SK-N-SH treated with all-trans-retinoic acid at 6 μM for 48 hours (cell line): ENCODE results near the gene CCDC124.

Experiments
- ATAC-seq: fragments of 200-7000 bp; cut with Tn5 transposase; 3 replicates; pipeline ENCODE4 v1.9.1; 2020; ENCODE audit warnings: mild to moderate bottlenecking, moderate library complexity
- CSDC2 ChIP-seq: fragments of 250-450 bp; sonication (Bioruptor Pico); IDR thresholded peaks from 2 replicates; pipeline ENCODE4 v1.5.0; 2020; ENCODE audit warnings: mild to moderate bottlenecking, moderate library complexity
- CSRNP3 ChIP-seq: fragments of 250-450 bp; sonication (Bioruptor Pico); IDR thresholded peaks from 2 replicates; pipeline ENCODE4 v1.5.1; 2021; ENCODE audit warnings: mild to moderate bottlenecking, moderate library complexity
- ESRRG ChIP-seq: fragments of 250-450 bp; sonication (Bioruptor Pico); IDR thresholded peaks from 2 replicates; pipeline ENCODE4 v1.6.1; 2021; ENCODE audit warnings: mild to moderate bottlenecking
- GLIS3 ChIP-seq: fragments of 250-450 bp; sonication (Bioruptor Pico); IDR thresholded peaks from 2 replicates; pipeline ENCODE4 v1.5.0; 2020; ENCODE audit warnings: mild to moderate bottlenecking, moderate library complexity
- PPARA ChIP-seq: fragments of 250-450 bp; sonication (Bioruptor Pico); IDR thresholded peaks from 2 replicates; pipeline ENCODE4 v1.5.0; 2020; ENCODE audit warnings: mild to moderate bottlenecking, borderline replicate concordance
- RARB ChIP-seq: fragments of 250-450 bp; sonication (Bioruptor Pico); IDR thresholded peaks from 2 replicates; pipeline ENCODE4 v1.8.0; 2021; ENCODE audit warnings: mild to moderate bottlenecking, moderate library complexity
- SNAI2 ChIP-seq: fragments of 250-450 bp; sonication (Bioruptor Pico); IDR thresholded peaks from 2 replicates; pipeline ENCODE4 v1.5.0; 2020; ENCODE audit warnings: mild to moderate bottlenecking, moderate library complexity
- TOX ChIP-seq: fragments of 250-450 bp; sonication (Bioruptor Pico); IDR thresholded peaks from 2 replicates; pipeline ENCODE4 v1.8.0; 2021; ENCODE audit warnings: mild to moderate bottlenecking, moderate library complexity, borderline replicate concordance
- TSHZ2 ChIP-seq: fragments of 250-450 bp; sonication (Bioruptor Pico); IDR thresholded peaks from 2 replicates; pipeline ENCODE4 v1.5.0; 2020; ENCODE audit warnings: mild to moderate bottlenecking, moderate library complexity
- ZC3H10 ChIP-seq: fragments of 250-450 bp; sonication (Bioruptor Pico); IDR thresholded peaks from 2 replicates; pipeline ENCODE4 v1.5.1; 2021; ENCODE audit warnings: mild to moderate bottlenecking, moderate library complexity
- ZFP3 ChIP-seq: fragments of 250-450 bp; sonication (Bioruptor Pico); IDR thresholded peaks from 2 replicates; pipeline ENCODE4 v1.5.0; 2020; ENCODE audit warnings: mild to moderate bottlenecking, moderate library complexity
- ZFP30 ChIP-seq: fragments of 450-650 bp; formaldehyde crosslinking; IDR thresholded peaks from 2 replicates; pipeline ENCODE4 v1.5.0; 2022; ENCODE audit warnings: mild to moderate bottlenecking, moderate library complexity
- ZNF565 ChIP-seq: fragments of 450-650 bp; formaldehyde crosslinking; conservative IDR thresholded peaks from 2 replicates; pipeline ENCODE4 v1.5.0; 2020; ENCODE audit warnings: low read depth, mild to moderate bottlenecking, moderate library complexity
- ZNF70 ChIP-seq: fragments of 450-650 bp; formaldehyde crosslinking; IDR thresholded peaks from 2 replicates; pipeline ENCODE4 v1.5.0; 2020; ENCODE audit warnings: mild to moderate bottlenecking, moderate library complexity
- ZNF8 ChIP-seq: fragments of 450-650 bp; formaldehyde crosslinking; IDR thresholded peaks from 2 replicates; pipeline ENCODE4 v1.5.0; 2020; ENCODE audit warnings: mild to moderate bottlenecking, moderate library complexity
- TF ChIP-seq, protein P1 (sequence below): fragments of 250-450 bp; sonication (Bioruptor Pico); IDR thresholded peaks from 2 replicates; pipeline ENCODE4 v1.5.1; 2020; ENCODE audit warnings: low read depth, mild to moderate bottlenecking, moderate library complexity
- TF ChIP-seq, protein P2 (sequence below): fragments of 250-450 bp; sonication (Bioruptor Pico); IDR thresholded peaks from 2 replicates; pipeline ENCODE4 v1.8.0; 2021; ENCODE audit warnings: low read depth, mild to moderate bottlenecking, moderate library complexity, borderline replicate concordance
- TF ChIP-seq, protein P3 (sequence below): fragments of 250-450 bp; sonication (Bioruptor Pico); IDR thresholded peaks from 2 replicates; pipeline ENCODE4 v1.8.0; 2020; ENCODE audit warnings: mild to moderate bottlenecking, moderate library complexity, borderline replicate concordance

CCDC124 gene, protein sequence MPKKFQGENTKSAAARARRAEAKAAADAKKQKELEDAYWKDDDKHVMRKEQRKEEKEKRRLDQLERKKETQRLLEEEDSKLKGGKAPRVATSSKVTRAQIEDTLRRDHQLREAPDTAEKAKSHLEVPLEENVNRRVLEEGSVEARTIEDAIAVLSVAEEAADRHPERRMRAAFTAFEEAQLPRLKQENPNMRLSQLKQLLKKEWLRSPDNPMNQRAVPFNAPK

DNA sequence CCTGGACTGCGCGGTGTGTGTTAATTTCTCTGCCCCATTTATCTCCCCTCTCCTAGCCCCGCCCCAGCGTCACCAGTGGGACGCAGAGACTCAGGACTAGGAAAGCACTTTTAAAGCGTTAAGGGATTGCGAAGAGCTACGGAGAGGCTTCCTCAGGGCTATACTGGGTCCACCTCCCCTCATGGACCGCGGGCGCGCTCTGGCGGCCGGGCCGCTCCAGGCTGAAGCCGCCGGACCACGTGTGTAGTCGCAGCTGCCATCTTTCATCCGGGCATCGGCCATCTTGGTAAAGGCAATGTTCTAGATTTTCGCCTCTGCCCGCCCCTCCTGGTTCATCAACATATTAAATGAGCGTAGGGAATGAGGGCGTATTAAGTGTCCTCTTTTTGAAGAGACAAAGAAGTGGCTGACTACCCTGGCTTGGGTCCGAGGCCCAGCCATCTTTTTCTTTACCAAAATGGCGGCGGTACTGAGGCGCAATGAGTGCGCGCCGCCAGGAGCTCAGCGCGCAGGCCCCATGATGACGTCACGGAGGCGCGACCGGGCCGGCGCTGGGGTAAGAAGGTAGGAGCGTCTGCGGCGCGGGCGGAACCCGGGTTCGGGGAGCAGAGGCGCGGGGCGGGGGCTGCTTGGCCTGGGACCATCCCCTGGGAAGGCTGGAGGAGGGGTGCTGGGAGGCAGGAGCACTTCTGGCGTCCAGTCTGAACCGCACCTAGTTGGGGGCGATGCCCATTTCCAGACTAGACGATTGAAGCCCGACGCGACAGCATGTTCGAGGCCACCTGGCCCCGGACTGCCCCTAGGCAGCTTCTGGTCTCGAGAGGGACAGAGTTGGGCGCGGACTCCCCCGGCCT lies at the start of gene CCDC124:
Gene CCDC124 (plus strand): TSS at position 531 of the 854 bp plus-strand sequence. CDS start 3,406 bp downstream, outside the sequence.
- TF ChIP-seq ZNF8 (peak; percentile 42; the same call in 1 of the 2 replicates), ZFP30 (CRISPR knock-in tag) (no peak), ZNF565 (CRISPR knock-in tag) (0 out of 2 replicates have a peak, but pooled peaks have one; percentile 57), PPARA (CRISPR knock-in tag) (peak; percentile 71; the same call in 1 of the 2 replicates), TSHZ2 (peak; percentile 98), CSDC2 (CRISPR knock-in tag) (peak; percentile 98), TOX (CRISPR knock-in tag) (no peak; the same call in 1 of the 2 replicates), GLIS3 (CRISPR knock-in tag) (no peak), ZFP3 (peak; percentile 91), ZNF70 (0 out of 2 replicates have a peak, but pooled peaks have one; percentile 20), SNAI2 (peak; percentile 96)
- TF ChIP-seq, protein P1, sequence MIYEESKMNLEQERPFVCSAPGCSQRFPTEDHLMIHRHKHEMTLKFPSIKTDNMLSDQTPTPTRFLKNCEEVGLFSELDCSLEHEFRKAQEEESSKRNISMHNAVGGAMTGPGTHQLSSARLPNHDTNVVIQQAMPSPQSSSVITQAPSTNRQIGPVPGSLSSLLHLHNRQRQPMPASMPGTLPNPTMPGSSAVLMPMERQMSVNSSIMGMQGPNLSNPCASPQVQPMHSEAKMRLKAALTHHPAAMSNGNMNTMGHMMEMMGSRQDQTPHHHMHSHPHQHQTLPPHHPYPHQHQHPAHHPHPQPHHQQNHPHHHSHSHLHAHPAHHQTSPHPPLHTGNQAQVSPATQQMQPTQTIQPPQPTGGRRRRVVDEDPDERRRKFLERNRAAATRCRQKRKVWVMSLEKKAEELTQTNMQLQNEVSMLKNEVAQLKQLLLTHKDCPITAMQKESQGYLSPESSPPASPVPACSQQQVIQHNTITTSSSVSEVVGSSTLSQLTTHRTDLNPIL (CRISPR knock-in tag) = peak; percentile 56; the same call in 1 of the 2 replicates
- TF ChIP-seq, protein P2, sequence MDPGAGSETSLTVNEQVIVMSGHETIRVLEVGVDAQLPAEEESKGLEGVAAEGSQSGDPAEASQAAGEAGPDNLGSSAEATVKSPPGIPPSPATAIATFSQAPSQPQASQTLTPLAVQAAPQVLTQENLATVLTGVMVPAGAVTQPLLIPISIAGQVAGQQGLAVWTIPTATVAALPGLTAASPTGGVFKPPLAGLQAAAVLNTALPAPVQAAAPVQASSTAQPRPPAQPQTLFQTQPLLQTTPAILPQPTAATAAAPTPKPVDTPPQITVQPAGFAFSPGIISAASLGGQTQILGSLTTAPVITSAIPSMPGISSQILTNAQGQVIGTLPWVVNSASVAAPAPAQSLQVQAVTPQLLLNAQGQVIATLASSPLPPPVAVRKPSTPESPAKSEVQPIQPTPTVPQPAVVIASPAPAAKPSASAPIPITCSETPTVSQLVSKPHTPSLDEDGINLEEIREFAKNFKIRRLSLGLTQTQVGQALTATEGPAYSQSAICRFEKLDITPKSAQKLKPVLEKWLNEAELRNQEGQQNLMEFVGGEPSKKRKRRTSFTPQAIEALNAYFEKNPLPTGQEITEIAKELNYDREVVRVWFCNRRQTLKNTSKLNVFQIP (CRISPR knock-in tag) = 0 out of 2 replicates have a peak, but pooled peaks have one; percentile 64
- peak; percentile 98 for ATAC-seq

GRCh38 chr19:17883627-17884410 lies 49.0 kb upstream of the CCDC124 start:
- no peak for TF ChIP-seq ESRRG
- TF ChIP-seq ZFP3 = no peak
- TF ChIP-seq CSRNP3 (CRISPR knock-in tag) = no peak
- TF ChIP-seq, protein P2 (CRISPR knock-in tag) = no peak
- no peak for TF ChIP-seq TSHZ2
- TF ChIP-seq, protein P3, sequence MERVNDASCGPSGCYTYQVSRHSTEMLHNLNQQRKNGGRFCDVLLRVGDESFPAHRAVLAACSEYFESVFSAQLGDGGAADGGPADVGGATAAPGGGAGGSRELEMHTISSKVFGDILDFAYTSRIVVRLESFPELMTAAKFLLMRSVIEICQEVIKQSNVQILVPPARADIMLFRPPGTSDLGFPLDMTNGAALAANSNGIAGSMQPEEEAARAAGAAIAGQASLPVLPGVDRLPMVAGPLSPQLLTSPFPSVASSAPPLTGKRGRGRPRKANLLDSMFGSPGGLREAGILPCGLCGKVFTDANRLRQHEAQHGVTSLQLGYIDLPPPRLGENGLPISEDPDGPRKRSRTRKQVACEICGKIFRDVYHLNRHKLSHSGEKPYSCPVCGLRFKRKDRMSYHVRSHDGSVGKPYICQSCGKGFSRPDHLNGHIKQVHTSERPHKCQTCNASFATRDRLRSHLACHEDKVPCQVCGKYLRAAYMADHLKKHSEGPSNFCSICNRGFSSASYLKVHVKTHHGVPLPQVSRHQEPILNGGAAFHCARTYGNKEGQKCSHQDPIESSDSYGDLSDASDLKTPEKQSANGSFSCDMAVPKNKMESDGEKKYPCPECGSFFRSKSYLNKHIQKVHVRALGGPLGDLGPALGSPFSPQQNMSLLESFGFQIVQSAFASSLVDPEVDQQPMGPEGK (CRISPR knock-in tag) = no peak
- TF ChIP-seq, protein P1 (CRISPR knock-in tag) = no peak
- no peak for TF ChIP-seq ZC3H10 (CRISPR knock-in tag)
- no peak for TF ChIP-seq SNAI2
- TF ChIP-seq GLIS3 (CRISPR knock-in tag) = no peak
- TF ChIP-seq RARB = no peak
- no peak for TF ChIP-seq TOX (CRISPR knock-in tag)
- no peak for ATAC-seq
